HG03196 (cell line): ENCODE results near the gene MEAF6.
A peak's percentile ranks its signal among the peaks of the same experiment; 100 is the strongest.
"Not testable (repeated sequence)": the region's sequence is repeated elsewhere in the genome, so short reads cannot be mapped to it uniquely, and the experiment has no call there.

Source experiments
- ATAC-seq: cut with Tn5 transposase; IDR thresholded peaks from one replicate; pipeline ENCODE4 v1.9.1; 2021; ENCODE audit not compliant: unreplicated experiment

MEAF6 gene

GRCh38 chr1:37514350-37515184 is at the start of gene MEAF6:
Gene MEAF6, minus strand, starts transcription at chr1:37514766. Its CDS starts 20 bp downstream, at chr1:37514746.
- ATAC-seq = peak; percentile 84

GRCh38 chr1:37562984-37563383 is 48.4 kb upstream of the MEAF6 start:
- no peak for ATAC-seq

GRCh38 chr1:37561133-37562132 is 46.9 kb upstream of the MEAF6 start:
- no peak for ATAC-seq

GRCh38 chr1:37560401-37561132 is 46.0 kb upstream of the MEAF6 start:
- ATAC-seq = no peak

- not testable (repeated sequence) for ATAC-seq
Observed at GRCh38 chr1:37559957-37560379, 45.4 kb upstream of the MEAF6 start.

- no peak for ATAC-seq
Observed at GRCh38 chr1:37559080-37559479, 44.5 kb upstream of the MEAF6 start.

GRCh38 chr1:37558411-37558810 is 43.8 kb upstream of the MEAF6 start:
- ATAC-seq = no peak

GRCh38 chr1:37557402-37557801 is 42.8 kb upstream of the MEAF6 start:
- no peak for ATAC-seq

GRCh38 chr1:37556712-37557196 is 42.2 kb upstream of the MEAF6 start, which contains the start of gene DNALI1:
Gene DNALI1, plus strand, starts transcription at chr1:37556940. Its CDS starts 55 bp downstream, at chr1:37556995.
- no peak for ATAC-seq

GRCh38 chr1:37553927-37554808 is 39.6 kb upstream of the MEAF6 start, which contains the start of gene SNIP1:
Gene SNIP1, minus strand, starts transcription at chr1:37554293. Its CDS starts 64 bp downstream, at chr1:37554229.
- ATAC-seq = peak; percentile 71

- no peak for ATAC-seq
Observed at GRCh38 chr1:37553598-37553926, 39.0 kb upstream of the MEAF6 start.

GRCh38 chr1:37549341-37549740 is 34.8 kb upstream of the MEAF6 start:
- no peak for ATAC-seq

- no peak for ATAC-seq
Observed at GRCh38 chr1:37545019-37545418, 30.5 kb upstream of the MEAF6 start.

- no peak for ATAC-seq
Observed at GRCh38 chr1:37544530-37544929, 30.0 kb upstream of the MEAF6 start.

- no peak for ATAC-seq
Observed at GRCh38 chr1:37540036-37540785, 25.6 kb upstream of the MEAF6 start.

- not testable (repeated sequence) for ATAC-seq
Observed at GRCh38 chr1:37539154-37539553, 24.6 kb upstream of the MEAF6 start.

- no peak for ATAC-seq
Observed at GRCh38 chr1:37537378-37537777, 22.8 kb upstream of the MEAF6 start.

GRCh38 chr1:37533317-37534093 is 18.9 kb upstream of the MEAF6 start:
- ATAC-seq = no peak
